ENCODE data around the gene GJA3.
"Not testable (repeated sequence)": the region's sequence is repeated elsewhere in the genome, so short reads cannot be mapped to it uniquely, and the experiment has no call there.

The GJA3 gene

GRCh38 chr13:20181188-20181587, 20.3 kb upstream of the GJA3 start:
- DNase-seq: no peak

- DNase-seq: no peak
Observed at GRCh38 chr13:20178156-20178555, 17.3 kb upstream of the GJA3 start.

GRCh38 chr13:20177049-20177831, 16.4 kb upstream of the GJA3 start:
- no peak for DNase-seq

GRCh38 chr13:20175907-20176652, 15.2 kb upstream of the GJA3 start:
- DNase-seq: no peak

GRCh38 chr13:20175406-20175794, 14.5 kb upstream of the GJA3 start:
- no peak for DNase-seq

- DNase-seq: peak; percentile 90
Observed at GRCh38 chr13:20174656-20175405, 14.0 kb upstream of the GJA3 start.

- DNase-seq: no peak
Observed at GRCh38 chr13:20173116-20173746, 12.4 kb upstream of the GJA3 start.

- no peak for DNase-seq
Observed at GRCh38 chr13:20171364-20171763, 10.5 kb upstream of the GJA3 start.

GRCh38 chr13:20170921-20171320, 10.1 kb upstream of the GJA3 start:
- no peak for DNase-seq

- no peak for DNase-seq
Observed at GRCh38 chr13:20168396-20168795, 7.5 kb upstream of the GJA3 start.

- DNase-seq: no peak
Observed at GRCh38 chr13:20165417-20166257, 4.8 kb upstream of the GJA3 start.

GRCh38 chr13:20161951-20162300, 1.1 kb upstream of the GJA3 start:
- DNase-seq: no peak

GRCh38 chr13:20161275-20161950, 561 bp upstream of the GJA3 start:
- DNase-seq: peak; percentile 83

- no peak for DNase-seq
Observed at GRCh38 chr13:20159646-20160305, 1.1 kb downstream of the GJA3 start.

GRCh38 chr13:20157151-20157796, 3.6 kb downstream of the GJA3 start:
- DNase-seq: no peak

- DNase-seq: no peak
Observed at GRCh38 chr13:20156702-20157101, 4.2 kb downstream of the GJA3 start.

- not testable (repeated sequence) for DNase-seq
Observed at GRCh38 chr13:20153290-20153689, 7.6 kb downstream of the GJA3 start.

GRCh38 chr13:20151612-20152011, 9.2 kb downstream of the GJA3 start:
- no peak for DNase-seq

GRCh38 chr13:20151016-20151415, 9.8 kb downstream of the GJA3 start:
- no peak for DNase-seq

- no peak for DNase-seq
Observed at GRCh38 chr13:20150561-20150960, 10.3 kb downstream of the GJA3 start.

GRCh38 chr13:20149762-20150161, 11.1 kb downstream of the GJA3 start:
- DNase-seq: no peak

Measured in activated effector memory CD4-positive, alpha-beta T cell treated with anti-CD3 and anti-CD28 coated beads, Interleukin-2, amount 50 U/mL, for 16 hours (primary cell).